Measurements from ENCODE around the gene B4GALNT3.
A peak's percentile ranks its signal among the peaks of the same experiment; 100 is the strongest.
"Not testable (repeated sequence)": the region's sequence is repeated elsewhere in the genome, so short reads cannot be mapped to it uniquely, and the experiment has no call there.

The B4GALNT3 gene

DNA sequence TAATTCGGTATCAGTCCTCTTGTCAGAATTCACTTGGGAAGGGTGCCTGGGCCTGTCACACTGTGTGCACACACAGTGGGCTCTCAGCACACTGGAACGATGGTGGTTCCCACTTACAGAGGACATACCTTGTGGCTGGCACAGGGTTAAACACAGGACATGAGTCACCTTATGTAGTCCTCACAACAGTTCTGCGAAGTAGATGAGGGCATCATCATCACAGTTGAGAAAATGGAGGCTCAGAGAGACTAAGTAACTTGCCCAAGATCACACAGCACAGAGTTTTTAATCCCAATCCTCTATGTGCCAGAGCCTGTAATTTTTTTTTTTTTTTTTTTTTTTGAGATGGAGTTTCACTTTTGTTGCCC lies 112.8 kb downstream of the B4GALNT3 start:
- TF ChIP-seq, protein P1, sequence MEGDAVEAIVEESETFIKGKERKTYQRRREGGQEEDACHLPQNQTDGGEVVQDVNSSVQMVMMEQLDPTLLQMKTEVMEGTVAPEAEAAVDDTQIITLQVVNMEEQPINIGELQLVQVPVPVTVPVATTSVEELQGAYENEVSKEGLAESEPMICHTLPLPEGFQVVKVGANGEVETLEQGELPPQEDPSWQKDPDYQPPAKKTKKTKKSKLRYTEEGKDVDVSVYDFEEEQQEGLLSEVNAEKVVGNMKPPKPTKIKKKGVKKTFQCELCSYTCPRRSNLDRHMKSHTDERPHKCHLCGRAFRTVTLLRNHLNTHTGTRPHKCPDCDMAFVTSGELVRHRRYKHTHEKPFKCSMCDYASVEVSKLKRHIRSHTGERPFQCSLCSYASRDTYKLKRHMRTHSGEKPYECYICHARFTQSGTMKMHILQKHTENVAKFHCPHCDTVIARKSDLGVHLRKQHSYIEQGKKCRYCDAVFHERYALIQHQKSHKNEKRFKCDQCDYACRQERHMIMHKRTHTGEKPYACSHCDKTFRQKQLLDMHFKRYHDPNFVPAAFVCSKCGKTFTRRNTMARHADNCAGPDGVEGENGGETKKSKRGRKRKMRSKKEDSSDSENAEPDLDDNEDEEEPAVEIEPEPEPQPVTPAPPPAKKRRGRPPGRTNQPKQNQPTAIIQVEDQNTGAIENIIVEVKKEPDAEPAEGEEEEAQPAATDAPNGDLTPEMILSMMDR (IDR thresholded peaks at IDR 0.05; ENCODE audit: low read length, missing control alignments): no peak
- H3K4me3 ChIP-seq (replicated peaks; ENCODE audit: low read depth, low read length): no peak overlapping the region
- DNase-seq (ENCODE audit: low read depth): peak; percentile 10

DNA sequence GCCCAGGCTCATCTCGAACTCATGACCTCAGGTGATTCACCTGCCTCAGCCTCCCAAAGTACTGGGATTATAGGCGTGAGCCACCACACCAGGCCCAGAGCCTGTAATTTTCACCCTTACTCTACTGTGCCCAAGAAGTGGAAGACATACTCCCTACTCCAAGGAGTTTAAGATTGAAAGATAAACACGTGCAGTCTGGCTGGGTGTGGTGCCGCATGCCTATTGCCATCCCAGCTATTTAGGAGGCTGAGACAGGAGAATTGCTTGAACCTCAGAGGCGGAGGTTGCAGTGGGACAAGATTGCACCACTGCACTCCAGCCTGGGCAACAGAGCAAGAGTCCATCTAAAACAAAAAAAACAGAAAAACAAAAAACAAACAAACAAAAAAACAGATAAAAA lies 113.5 kb downstream of the B4GALNT3 start:
- TF ChIP-seq, protein P1 (IDR thresholded peaks at IDR 0.05; ENCODE audit: low read length, missing control alignments): no peak
- no peak overlapping the region for H3K4me3 ChIP-seq (replicated peaks; ENCODE audit: low read depth, low read length)
- DNase-seq (ENCODE audit: low read depth): no peak

DNA sequence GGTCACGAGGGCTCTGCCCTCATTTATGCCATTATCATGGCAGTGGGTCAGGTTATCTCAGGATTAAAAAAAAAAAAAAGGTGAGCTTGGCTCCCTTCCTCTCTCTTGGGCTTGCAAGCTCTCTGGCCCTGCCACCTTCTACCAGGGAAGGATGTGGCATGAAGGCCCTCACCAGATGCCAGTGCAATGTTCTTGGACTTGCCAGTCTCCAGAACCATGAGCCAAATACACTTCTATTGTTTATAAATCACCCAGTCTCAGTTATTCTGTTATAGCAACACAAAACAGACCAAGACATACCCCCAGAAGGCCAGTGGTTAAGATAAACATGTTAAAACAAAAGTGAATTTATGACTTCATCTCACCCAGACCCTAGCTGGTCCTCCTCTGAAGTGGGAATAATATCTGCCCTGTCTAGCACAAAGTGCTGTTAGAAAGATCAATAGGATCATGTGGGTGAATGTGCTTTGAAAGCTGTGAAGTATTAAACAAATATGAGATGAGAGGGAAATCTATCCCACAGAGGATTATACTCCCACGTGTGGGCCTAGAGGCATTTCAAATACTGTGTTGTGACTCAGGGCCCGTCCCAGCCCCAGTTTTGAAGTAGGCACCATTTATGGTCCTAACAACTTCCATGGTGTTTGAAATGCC lies 114.9 kb downstream of the B4GALNT3 start:
- H3K4me3 ChIP-seq (replicated peaks; ENCODE audit: low read depth, low read length): no peak overlapping the region
- peak; percentile 11 for DNase-seq (ENCODE audit: low read depth)
- TF ChIP-seq, protein P1 (IDR thresholded peaks at IDR 0.05; ENCODE audit: low read length, missing control alignments): no peak

DNA sequence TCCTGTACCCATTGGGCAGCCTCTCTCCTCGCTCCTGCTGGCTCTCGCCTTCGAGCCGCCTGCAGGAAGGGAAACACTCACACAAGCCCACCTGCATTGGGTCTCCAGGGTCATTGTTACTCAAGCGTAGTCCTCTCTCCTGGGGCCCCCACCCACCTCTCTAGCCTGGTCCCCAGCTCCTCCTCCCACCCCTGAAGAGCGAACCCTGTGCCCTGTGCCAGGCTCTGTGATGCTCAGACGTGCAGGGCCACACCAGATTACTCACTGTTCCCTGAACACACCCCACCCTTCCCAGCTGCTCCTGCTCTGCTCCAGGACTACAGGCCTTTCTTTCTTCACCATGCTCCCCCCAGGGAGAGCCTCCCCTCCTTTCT lies 115.4 kb downstream of the B4GALNT3 start:
- DNase-seq (ENCODE audit: low read depth): no peak

DNA sequence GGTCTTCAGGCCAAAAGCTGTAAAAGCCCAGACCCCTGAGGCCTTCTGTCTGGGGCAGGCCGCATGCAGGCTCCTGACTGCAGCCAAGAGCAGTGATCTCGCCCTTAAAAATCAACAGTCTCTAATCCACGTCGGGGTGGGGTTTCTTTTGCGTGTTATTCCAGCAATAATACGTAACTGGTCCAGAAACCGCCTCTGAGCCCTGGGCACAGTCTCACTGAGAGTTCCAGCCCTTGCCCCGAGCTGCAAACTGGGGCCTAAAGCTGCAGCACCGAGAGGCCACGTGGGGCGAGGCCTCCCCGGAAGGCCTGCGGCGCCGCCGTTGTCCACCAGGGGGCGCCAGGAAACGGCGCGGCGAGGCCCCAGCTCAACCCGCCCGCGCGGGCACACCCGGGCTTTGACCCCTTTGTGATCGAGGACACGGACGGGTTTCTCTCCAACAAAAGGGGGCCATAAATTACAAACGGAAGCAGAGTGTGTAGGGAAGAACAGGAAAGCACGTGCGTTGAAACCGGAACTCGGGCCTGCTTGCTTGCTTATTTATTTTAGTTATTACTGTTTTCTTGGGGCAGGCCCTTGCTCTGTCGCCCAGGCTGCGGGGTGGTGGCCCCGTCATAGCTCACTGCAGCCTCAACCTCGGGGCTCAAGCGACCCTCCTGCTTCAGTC lies 116.3 kb downstream of the B4GALNT3 start:
- H3K4me3 ChIP-seq (replicated peaks; ENCODE audit: low read depth, low read length): no peak overlapping the region
- peak; percentile 63 for DNase-seq (ENCODE audit: low read depth)
- TF ChIP-seq, protein P1 (IDR thresholded peaks at IDR 0.05; ENCODE audit: low read length, missing control alignments): peak; percentile 56

More for the DNA sequence above, 115.4 kb downstream of the B4GALNT3 start:
- TF ChIP-seq, protein P1 (IDR thresholded peaks at IDR 0.05; ENCODE audit: low read length, missing control alignments): no peak
- H3K4me3 ChIP-seq (replicated peaks; ENCODE audit: low read depth, low read length): no peak overlapping the region

DNA sequence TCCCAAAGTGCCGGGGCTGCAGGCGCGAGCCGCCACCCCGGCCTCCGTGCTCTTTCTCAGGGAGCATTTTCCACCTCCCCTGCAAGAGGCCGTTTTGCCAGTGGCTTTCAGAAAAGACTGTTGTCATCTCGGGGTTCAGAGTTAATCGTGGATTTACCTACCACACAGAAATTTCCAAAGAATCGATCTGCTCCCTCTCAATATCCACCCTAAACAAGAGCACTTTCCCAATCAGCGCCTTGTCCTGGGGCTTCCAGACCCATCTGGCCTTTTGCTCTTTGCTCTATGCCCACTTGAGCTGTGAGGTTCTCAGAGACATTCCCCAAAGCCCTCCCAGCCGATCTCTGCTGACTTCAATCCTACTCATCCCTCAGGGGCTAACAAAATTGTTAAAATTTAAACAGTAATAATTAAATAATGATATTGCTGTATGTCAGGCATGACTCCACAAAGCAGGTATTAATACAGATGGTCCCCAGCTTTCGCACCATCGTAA lies 116.9 kb downstream of the B4GALNT3 start:
- no peak overlapping the region for H3K4me3 ChIP-seq (replicated peaks; ENCODE audit: low read depth, low read length)
- DNase-seq (ENCODE audit: low read depth): no peak
- TF ChIP-seq, protein P1 (IDR thresholded peaks at IDR 0.05; ENCODE audit: low read length, missing control alignments): no peak

DNA sequence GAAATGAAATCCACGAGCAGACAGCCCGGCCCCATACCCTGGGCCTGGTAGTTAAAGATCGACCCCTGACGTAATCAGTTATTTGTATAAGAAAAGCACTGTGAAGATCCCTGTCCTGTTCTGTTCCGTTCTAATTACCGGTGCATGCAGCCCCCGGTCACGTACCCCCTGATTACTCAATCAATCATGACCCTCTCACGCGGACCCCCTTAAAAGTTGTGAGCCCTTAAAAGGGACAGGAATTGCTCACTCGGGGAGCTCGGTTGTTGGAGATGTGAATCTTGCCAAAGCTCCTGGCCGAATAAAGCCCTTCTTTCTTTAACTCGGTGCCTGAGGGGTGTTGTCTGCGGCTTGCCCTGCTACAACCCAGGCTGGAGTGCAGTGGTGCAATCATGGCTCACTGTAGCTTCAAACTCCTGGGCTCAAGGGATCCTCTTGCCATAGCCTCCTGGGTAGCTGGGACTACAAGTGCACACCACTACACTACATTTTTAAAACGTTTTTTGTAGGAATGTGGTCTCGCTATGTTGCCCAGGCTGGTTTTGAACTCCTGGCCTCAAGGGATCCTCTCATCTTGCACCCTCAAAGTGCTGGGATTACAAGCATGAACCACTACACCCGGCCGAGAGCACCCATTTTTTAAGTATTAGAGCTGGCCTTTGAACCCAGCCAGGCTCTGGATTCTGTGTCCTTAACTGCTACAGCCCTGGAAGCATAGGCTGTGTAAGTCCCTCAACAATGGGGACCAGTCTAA lies 118.4 kb downstream of the B4GALNT3 start:
- H3K4me3 ChIP-seq (replicated peaks; ENCODE audit: low read depth, low read length); DNase-seq (ENCODE audit: low read depth): not testable (repeated sequence)

Data from fibroblast of pulmonary artery (primary cell).